ENCODE results near the gene SLC9C2.

DNA sequence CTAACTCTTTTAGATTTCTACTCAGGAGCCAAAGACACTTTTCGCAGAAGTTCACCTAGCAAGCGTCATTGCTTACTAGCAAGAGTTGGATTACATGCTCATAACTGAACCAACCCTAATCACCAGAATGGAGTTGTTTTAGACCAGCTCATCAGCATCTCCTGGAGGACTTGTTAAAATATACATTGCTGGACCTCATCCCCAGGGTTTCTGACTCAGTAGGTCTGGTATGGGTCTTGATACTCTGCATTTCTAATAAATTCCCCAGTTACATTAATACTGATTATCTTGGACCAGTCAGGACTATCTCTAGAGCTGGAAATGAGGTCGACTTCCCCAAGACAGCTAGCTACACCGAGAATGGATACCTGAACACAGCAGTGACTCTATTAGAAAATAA lies 135.4 kb downstream of the SLC9C2 start:
- no peak for TF ChIP-seq EZH2 (IDR thresholded peaks at IDR 0.05; ENCODE audit: borderline replicate concordance, insufficient read depth, low read length, poor library complexity, severe bottlenecking)
- TF ChIP-seq, protein P1, sequence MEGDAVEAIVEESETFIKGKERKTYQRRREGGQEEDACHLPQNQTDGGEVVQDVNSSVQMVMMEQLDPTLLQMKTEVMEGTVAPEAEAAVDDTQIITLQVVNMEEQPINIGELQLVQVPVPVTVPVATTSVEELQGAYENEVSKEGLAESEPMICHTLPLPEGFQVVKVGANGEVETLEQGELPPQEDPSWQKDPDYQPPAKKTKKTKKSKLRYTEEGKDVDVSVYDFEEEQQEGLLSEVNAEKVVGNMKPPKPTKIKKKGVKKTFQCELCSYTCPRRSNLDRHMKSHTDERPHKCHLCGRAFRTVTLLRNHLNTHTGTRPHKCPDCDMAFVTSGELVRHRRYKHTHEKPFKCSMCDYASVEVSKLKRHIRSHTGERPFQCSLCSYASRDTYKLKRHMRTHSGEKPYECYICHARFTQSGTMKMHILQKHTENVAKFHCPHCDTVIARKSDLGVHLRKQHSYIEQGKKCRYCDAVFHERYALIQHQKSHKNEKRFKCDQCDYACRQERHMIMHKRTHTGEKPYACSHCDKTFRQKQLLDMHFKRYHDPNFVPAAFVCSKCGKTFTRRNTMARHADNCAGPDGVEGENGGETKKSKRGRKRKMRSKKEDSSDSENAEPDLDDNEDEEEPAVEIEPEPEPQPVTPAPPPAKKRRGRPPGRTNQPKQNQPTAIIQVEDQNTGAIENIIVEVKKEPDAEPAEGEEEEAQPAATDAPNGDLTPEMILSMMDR (IDR thresholded peaks at IDR 0.05; ENCODE audit: poor library complexity, severe bottlenecking), result no peak
- TF ChIP-seq POLR2AphosphoS5 (IDR thresholded peaks at IDR 0.05), result no peak
- no peak for TF ChIP-seq TAF1 (IDR thresholded peaks at IDR 0.05; ENCODE audit: low read depth)

Data from neural cell (in vitro differentiated cells).